Fibroblast of skin of right quadriceps (primary cell): ENCODE results near the gene LFNG.

Experiments used
- DNase-seq: peaks from one replicate; pipeline ENCODE4 v3.0.0-alpha.2; 2013

The LFNG gene

DNA sequence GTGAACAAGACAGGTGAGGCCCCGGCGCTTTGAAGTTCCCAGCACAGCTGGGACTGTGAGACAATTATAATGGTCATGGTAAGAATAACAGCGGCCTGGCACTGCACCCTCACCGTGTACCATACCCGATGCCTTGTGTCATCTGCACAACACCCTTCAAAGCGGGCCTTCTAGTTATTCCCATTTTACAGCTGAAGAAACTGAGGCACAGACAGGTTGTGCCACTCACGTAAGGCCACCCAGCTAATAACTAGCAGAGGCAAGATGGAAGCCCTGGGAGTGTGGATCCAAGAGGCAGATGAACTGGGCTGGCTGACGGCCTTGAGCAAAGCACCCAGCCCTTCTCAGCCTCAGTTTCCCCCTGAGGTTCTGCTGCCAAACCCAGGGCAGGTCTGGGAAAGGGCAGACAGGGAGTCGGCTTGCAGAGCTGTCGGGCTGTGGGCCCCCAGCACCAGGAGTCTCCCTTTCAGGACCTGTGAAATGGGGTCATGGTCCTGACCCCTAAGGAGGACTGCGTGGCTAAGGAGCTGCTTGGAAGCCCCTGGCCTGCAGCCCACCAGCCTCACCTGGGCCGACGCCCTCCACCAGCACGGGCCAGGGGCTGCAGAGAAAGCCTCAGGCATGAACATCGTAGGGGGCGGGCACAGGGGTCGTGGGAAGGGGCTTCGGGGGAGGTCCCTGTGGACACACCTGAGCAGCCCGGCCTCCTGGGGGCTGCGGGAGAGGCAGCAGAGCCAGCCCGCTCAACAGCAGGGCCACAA lies 15.3 kb upstream of the LFNG start:
- no peak for DNase-seq

DNA sequence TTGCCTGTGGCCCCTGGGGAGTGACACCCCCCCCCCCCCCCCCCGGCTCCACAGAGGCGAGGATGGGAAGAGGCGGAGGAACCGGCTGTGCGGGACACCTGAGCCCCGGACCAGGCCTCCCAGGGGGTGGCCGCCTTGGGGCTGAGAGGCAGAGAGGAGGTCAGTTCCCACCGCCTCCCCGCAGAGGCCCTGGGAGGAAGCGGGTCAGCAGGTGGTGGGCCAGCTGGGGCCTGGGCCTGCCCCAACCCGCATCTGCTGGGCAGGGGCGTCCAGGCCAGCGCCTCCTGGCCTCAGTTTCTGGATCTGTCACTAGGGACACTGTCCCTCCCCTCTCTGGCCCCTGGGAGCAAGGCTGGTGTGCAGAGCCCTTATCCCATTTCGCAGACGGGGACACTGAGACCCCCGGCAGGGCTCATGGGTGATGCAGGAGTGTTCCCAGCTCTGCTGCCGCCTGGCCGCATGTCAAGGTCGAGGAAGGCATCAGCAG lies 14.6 kb upstream of the LFNG start:
- no peak for DNase-seq

DNA sequence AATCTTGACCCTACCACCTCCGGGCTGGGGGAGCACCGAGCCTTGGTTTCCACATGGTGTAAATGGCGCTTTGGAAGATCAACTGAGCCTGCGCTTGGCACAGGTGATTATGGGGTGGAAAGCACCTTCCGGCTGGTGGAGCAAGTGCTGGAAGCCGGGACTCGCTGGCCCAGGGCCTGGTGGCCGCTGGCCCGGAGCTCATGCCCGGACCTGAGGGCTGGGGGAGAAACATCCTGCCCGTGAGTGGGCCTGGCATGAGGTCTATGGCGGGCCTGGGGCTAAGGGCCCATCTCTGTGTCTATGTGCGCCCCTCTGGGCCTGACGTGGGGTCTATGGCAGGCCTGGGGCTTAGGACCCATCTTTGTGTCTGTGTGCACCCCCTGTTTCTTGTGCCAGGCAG lies 14.2 kb upstream of the LFNG start:
- DNase-seq: no peak

DNA sequence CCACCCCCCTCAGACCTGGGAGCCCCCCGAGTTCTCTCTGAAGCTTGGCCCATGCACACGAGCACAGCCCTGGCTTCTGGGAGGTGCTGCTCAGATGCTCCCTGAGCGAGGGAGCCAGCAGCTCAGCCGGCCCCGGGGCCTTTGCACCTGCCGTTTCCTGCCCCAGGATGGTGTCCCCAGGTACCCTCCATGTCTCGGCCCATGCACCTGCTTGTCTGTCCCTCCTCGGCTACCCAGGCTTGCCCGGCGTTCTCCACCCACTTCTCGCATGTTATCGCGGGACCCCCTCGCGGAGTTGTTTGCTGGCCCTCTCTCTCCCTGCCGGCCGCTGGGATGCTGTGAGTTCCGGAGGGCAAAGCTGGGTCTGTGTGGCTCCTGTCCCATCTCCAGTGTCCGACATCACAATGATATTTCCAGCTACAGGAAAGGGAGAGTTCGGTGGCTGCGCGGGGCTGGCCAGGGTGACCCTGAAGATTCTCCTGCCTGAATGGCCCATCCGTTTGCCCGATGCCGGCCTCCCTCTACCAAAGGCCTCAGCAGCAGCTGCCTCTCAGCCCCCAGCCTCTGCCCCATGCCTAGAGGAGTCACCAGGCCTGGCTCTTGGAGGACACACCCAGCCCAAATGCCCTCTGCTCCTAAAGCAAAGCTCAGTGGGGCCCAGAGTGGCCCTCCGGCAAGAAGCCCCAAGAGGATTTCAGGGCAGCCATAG lies 12.2 kb upstream of the LFNG start:
- DNase-seq: no peak

DNA sequence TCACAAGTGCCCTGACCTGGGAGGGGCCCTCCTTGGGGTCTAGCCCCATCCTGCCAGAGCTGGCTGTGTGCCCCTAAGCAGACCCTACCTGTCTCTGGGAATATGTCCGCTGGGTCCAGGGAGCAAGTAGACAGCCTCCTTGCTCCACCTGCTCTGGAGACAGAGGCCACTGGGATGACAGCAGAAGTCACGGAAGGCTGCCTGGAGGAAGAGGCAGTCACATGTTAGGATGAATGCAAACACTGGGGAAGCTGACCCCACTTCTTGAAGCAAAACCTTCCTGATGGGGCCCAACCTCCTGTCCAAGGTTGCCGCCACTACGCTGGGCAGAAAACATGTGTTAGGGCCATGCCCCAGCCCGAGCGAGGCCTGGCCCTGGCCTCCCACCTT lies 11.7 kb upstream of the LFNG start:
- DNase-seq: no peak

DNA sequence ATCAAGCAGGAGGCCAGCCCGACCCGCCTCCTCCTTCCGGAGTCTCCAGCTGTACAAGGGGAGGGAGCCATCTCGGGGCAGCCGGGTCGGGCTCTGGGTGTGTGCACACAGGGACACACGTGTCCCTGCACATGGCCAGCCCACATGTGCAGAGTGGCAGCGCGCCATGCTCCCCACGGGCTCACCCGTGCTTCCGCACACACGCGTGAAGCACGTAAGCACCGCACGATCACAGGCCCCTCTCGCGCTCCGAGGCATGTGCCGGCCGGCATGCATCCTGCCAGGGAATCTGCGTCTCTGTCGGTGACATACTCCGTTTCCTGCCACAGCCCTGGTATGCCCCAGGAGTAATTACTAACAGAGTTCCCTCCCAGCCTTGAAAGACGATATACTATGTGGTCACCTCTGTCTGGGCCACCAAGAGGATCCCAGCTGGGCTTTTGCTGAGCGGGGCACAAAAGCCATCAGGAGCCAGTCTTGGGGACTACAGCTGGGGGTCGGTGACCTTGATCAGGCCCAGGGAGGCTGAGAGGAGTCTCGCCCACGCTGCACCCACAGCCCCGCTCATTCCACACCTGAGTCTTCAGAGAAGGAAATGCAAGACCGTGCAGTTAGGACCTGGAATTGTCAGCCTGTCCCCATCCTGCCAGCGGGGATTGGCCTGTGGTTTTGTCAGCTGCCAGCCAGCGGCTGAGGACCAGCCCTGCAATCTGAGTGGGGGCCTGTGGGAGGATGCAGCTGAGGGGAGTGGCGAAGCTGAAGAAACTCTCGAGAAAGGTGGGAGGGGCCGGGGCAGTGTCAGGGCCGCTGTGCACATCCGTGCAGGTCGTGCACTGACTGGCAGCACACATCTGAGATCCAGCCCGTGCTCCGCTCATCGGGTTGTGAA lies 11.0 kb upstream of the LFNG start:
- peak; percentile 74 for DNase-seq

DNA sequence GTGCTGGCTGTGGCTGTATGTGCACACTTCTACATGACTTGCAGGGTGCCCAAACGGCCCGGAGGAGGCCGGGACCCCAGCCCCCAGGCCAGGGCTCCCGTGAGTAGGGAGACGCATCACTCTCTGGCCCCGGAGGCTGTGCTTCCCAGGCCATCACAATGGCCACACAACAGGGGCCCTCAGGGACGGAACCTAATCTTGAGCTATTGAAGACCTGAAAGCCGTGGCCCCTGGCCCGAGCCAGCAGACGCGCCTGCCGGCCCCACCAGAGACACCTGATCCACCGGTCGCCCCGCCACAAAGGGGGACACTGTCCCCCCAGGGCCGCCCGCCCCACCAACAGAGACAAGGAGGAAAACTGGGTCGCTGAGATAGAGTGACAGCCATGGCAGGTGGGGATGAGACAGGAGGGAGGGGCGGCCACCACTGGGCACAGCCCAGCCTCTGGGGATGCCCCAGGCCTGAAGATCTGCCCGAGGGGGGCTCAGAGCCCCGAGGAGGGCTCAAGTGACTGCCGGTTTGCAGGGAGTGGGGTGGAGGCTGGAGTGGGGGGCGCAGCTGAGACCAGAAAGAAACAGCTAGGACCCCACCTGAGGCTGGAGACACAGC lies 10.2 kb upstream of the LFNG start:
- DNase-seq: no peak

DNA sequence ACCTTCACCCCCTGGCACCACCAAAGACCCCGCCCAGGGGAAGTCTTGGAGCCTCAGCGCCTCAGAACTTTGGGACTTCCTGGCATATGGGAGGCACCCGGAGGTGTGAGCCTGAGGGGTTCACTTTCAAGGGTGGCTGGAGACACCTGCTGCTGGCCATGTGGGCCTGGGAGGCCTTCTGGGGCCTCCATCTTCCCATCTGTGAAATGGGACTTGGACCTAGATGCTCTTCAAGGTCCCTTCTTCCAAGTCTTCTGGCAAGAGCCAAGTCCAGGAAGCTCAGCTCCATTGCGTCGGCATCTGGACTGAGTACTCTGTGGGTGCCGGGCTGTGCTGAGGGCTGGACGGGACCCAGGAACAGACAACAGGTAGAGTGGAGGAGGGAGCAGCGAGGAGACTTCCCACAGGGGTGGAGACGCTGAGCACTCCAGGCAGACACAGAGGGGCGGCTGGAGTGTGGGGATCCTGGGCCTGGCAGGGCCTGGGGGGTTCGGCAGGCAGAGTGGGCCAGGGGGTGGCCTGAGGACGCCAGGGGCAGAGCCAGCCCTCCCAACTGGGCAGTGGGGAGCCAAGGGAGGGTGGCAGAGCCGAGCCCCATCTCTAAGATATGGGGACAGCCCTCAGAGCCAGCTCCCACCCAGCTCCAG lies 9.3 kb upstream of the LFNG start:
- DNase-seq: no peak

DNA sequence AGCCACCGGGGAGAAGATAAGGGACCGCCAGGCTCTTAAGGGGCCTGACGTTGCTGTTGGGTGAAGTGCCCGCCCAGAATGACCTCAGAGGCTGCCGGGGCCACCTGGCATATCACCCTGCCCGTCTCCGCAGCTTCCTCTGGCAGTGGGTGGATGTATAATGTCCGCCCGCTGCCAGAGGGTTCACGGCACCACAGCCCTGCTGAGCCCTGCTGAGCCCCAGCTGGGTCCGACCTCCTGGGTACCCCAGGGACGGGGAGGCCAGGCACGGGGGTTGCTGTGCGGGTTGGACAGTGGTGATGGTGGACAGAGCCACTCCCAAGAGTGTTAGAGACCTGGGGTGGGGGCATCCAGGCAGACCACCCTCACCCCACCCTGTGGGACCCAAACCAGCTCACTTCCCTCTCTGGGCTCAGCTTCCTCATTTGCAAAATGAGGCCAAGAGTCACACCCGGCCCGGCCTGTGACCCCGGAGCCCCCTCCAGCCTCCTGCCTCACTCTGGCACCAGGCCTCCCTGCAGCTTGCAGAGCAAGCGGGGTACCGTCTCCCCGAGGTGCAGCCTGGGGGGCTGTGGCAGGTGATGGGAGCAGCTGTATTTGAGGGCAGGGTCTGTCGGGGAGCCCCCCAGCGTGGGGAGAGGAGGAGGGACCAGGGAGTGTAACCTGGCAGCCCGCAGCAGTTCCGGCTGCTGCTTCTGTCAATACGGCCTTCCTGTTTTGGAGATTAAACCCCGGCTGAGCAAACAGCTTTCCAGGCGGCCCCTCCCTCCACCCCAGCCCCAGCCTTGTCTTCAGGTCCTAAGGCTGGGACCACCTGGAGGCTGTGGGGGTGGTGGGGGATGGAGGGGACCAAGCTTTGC lies 8.4 kb upstream of the LFNG start:
- DNase-seq: no peak

DNA sequence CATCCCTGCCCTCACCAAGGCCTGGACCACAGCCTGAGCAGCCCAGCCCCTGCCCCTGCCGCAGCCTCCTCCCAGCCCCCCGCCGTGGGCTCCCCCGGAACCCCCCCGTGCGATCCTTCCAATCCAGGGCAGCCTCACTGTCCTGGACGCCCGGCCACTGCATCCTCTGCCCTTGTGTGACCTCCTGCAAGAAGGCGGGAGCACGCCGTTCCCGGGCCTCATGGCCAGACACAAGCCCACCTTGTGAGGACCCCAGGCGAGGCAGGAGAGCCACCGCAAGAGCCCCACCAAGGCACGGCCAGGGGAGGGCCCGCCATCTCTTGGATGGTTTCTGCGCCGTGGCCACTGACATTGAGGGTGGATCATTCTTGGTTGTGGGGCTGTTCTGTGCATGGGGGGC lies 7.8 kb upstream of the LFNG start:
- no peak for DNase-seq

DNA sequence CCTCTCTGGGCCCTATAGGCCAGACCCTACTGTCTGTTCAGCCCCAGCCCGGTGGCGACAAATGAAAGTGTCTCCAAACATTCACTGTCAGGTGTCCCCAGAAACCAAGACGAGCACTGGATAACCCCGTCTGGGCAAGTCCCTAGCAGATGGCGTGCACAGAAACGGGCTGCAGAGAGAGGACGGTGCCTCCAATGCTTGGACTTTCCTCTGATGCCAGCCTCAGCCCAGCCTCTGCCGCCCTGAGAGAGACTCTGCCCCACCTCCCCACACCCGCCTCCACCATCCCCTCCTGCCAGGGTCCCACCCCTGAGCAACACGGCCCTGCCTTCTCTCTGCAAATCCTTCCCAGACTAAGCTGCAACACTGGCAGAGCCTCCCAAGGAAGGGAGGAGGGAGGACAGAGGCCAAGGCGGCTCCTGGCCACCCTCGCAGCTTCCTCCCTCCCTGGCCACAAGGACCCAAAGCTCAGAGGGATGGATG lies 7.4 kb upstream of the LFNG start:
- DNase-seq: no peak

DNA sequence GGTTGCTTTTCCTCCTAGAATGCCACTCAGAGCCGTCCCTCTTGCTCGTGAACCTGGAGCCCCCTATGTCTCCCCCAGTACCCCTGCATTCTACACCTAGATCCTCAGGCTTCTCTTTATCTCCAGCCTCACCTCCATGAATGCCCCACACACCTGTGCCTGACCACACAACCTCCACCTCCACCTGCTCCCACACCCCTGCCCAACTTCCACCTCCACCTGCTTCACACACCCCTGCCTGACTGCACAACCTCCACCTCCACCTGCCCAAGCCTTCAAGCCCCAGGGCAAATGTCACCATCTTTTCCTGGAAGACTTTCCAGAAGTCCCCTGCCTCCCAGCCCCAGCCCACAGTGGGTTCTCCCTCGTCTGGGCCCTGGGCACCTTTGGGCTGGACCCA lies 6.9 kb upstream of the LFNG start:
- no peak for DNase-seq

DNA sequence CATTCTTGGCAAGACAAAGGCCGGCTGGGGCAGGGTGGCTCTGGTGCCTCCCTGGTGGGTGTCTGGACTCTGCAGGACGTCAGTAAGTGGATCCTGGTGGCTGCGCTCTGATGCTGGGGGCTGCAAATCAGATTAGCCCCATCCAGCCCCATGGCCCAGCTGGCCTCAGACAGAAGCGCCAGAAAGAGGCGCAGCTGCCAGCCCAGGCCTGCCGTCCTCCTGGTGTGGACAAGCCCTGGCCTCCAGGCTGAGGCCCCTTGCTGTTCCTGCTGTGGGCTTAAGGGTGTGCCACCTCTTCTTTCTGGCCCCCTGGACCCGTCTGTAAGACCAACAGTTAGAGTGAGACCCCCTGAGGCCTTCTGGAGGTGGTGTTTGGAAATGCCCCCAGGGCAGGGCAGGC lies 5.9 kb upstream of the LFNG start:
- no peak for DNase-seq

DNA sequence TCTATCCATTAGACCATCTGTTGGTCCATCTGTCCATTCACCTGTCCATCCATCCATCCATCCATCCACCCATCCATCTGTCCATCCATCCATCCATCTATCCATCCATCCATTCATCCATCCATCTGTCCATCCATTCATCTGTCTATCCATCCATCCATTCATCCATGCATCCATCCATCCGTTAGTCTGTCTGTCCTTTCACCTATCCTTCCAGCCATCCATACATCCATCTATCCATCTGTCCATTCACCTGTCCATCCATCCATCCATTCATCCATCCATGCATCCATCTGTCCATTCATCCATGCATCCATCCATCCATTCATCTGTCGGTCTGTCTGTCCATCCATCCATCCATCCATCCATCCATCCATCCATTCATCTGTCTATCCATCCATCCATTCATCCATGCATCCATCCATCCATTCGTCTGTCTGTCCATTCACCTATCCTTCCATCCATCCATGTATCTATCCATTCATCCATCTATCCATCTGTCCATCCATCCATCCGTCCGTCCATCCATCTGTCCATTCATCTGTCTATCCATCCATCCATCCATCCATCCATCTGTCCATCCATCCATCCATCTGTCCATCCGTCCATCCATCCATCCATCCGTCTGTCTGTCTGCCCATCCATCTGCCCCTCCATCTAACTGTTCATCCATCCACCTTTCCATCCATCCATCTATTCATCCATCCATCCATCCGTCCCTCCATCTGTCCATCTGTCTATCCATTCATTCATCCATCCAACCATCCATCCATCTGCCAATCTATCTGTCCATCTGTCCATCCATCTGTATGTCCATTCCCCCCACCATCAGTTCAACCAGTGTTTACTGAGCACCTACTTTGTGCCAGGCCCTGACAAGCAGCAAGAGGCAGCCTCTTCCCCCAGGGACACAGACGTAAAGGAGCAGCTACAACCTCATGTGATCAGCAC lies 4.8 kb upstream of the LFNG start:
- no peak for DNase-seq

DNA sequence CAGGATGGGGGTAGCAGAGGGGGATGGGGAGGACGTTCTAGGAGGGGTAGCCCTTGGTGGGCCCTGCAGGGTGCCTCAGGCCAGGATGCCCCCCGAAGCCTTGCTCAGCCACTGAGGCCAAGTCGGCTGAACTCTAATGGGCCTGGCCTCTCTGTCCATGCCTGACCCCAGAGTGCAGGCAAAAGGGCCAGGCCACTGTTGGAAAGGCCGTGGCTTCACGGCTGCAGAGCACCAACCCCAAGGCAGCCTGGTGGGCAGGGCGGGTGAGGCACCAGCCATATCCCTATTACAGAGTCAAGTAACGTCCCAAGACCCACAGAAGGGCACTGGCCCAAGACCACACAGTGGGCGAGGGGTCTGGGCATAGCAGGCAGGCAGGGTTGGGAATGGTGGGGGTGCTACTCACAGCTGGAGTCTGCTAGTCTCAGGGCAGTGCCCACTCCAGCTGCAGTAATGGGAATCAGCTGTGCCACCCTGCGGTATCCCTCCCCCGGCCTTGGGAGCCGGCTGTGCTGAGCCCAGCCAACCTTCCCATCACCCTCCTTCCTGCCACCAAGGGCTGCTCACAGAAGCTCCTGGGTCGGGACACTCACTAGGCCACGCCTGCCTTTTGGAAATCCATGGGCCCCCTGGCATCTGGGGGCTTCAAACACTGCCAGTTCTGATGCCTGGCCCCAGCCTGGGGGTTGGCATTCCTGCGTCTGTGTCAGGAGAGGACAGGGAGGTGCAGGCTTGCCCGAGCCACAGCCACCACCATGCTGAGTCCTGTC lies 4.0 kb upstream of the LFNG start:
- DNase-seq: no peak

DNA sequence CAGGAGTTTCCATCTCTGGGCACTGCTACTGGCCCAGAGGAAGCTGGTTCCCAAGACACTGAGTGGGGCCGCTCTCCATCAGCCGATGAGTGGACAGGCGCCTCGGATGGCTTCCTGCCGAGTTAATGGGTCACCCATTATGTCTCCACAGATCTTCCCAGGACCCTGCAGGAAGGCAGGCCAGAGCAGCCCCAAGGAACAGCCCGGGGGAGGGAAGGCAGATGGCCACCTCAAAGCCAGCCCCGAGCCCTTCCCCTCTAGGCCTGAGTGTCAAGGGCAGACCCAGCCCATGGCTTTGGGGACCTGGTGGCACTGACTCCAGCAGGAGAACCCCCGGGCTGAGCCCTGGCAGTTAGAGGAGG lies 3.4 kb upstream of the LFNG start:
- DNase-seq: no peak

DNA sequence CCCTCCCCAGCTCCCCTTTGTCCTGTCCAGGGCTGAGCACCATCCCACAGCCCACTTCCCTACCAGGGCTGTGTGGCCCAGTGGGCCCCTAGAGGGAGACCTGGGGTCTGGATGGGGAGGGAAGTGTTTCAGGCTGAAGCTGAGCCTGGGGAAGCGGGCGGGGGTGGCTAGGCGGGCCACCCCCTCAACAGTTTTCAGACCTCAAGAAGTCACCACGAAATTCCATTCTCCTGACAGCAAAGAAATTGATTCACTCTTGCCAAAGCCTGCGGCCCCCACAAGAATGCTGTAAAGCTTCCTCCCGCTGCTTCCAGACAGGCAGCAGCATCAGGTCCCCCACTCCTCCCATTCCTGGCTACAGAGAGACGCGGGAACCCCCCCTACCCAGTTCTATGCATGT lies 2.5 kb upstream of the LFNG start:
- peak; percentile 98 for DNase-seq

DNA sequence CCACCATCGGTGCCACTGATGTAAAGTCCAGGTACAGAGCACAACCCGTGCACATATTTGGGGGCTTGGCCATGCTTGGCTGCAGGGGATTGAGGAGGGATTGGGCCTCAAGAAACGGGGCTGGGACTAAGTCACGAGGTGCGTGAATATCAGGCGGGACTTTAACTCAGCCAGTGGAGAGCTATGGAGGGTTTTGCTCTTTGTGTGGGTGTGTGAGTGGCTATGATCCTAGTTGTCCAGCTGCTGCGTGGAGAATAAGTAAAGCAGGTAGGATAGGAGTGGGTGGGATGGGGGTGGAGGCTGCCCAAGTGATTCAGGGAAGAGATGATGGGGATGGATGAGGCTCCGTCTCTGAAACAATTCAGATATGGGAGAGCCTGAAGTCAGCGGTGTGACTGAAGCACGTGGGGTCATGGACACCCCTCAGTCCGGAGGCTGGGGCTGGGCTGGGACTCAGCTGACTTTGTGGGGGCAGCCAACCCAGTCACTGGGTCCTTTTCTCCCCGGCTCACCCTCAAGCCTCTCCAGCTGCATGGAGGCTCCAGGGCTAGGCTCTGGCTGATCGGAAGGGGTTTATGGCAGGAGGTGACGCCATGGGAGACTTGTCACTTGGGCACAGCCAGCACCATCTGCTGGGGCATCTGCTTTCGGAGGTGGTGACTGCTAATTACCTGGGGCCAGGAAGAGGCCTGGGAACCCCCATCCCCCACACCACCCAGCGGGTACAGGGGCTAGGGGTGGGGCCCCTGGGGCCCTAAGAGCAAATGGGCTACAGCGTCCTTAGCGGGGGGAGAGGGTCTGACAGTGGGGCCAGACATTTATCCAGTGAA lies 1.7 kb upstream of the LFNG start:
- DNase-seq: peak; percentile 69

DNA sequence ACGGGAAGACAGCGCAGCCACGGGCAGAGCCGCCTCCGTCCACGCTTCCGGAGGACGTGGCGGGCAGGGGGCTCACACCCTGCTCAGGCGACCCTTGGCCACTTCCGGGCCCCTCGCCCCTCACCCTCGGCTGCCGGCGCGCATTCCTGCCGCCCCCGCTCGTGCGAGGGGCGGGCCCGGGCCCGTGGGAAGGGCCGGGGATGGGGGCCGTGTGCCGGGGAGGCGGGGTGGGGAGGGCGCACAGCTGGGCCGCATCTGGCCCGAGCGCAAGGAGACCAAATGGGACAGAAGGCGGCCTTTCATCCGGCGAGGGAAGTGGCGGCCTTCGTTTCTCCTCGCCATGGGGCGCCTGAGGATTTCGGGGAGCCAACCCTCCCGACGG lies 846 bp upstream of the LFNG start:
- DNase-seq: no peak
